SIG-M5 treated with dmso at 0.1 percent for 504 hours (cell line): ENCODE results near the gene S100A8.
A peak's percentile ranks its signal among the peaks of the same experiment; 100 is the strongest.

Source experiments
- DNase-seq: peaks from one replicate; lab custom pipeline; 2025; ENCODE audit not compliant: unreplicated experiment; lab: John Stamatoyannopoulos, UW

The S100A8 gene

DNA sequence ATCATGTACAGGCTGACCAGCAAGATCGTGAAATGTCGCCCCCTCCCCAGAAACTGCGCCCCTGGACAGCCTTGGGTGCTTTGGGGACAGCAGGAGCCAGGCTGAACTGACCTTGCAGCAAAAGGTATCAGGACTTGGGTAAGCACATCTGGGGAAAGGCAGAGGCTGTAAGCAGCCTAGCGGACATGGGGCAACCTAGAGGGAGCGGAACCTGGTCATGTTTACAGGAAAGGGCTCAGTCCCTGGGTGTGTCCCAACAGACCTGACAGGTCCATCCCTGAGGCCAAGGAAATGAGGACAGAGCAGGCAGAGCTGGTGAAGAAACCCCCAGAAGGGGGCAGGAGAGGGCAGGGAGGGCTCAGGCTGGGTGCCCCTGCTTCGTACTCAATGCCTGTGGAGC, 3.1 kb upstream of the S100A8 start:
- no peak for DNase-seq

DNA sequence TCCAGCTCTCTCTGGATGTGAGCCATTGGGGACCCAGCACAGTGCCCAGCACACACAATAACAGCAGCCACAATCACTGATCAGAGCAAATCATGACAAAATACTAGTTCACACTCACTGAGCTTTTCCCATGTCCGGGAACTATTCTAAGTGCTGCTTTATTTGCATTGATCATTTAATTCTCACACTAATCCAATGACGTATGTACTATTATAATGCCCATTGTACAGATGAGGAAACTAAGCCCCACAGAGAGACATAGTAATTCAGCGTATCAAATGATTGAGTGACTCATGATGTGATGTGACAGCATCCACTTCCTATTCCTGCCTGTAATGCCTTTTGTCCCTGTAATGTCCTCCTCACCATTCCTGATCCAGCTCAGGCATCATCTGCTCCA, 1.9 kb upstream of the S100A8 start:
- DNase-seq: no peak

DNA sequence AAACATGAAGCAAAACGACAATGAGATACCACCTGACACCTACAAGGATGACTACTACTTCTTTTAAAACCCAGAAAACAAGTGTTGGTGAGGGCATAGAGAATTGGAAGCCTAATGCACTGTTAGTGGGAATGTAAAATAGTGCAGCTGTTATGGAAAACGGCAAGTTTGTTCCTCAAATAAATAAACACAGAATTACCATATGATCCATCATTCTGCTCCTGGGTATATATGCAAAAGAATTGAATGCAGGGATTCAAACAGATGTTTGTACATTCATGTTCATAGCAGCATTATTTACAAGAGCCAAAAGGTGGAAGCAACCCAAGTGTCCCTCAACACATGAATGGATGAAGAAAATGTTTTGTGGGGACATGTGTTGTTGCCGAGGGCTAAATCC, 1.4 kb upstream of the S100A8 start:
- no peak for DNase-seq

DNA sequence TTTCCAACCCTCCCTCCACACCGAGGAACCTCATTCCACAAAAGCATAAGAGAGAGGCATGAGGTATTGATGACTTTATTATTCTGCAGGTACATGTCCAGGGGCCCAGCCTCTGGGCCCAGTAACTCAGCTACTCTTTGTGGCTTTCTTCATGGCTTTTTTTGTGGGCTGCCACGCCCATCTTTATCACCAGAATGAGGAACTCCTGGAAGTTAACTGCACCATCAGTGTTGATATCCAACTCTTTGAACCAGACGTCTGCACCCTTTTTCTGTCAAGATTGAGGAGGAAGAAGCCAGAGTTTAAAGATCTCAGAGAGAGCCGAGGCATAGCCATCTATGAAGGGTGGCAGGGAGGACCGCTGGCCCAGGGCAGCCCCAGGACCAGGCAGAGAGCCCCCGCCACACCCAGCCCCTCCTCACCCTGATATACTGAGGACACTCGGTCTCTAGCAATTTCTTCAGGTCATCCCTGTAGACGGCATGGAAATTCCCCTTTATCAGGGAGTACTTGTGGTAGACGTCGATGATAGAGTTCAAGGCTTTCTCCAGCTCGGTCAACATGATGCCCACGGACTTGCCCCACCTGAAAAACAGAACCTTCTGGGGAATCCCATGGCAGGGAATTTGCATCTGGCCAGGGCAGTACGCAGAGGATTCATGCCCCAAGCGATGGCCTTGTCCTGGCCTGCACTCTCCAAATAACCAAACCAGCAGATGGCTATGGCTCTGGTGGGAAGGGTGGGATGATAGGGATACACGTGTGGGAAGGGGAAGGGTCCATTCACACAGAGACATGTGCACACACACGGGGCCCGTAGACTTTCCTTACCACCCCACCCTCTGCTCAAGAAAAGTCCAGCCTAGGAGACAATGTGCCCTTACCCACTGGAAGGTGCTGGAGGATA, 647 bp downstream of the S100A8 start:
- peak; percentile 82 for DNase-seq

DNA sequence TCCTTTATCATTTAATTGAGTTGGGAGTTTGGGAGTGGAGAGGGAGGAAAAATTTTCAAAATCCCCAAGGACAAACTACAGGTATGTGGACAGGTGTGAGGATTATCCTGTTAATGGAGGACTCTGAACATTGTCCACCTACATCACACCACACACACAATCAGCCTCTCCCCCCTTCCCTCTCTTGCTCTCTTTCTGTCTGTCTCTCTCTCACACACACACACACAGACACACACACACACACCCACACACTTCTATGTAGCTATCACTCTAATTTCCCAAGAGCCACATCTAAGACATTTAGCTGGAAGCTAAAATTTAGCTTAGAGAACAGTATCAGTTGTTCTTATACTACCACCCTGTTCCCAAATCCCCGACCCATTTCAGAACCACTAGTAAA, 1.5 kb downstream of the S100A8 start:
- no peak for DNase-seq

DNA sequence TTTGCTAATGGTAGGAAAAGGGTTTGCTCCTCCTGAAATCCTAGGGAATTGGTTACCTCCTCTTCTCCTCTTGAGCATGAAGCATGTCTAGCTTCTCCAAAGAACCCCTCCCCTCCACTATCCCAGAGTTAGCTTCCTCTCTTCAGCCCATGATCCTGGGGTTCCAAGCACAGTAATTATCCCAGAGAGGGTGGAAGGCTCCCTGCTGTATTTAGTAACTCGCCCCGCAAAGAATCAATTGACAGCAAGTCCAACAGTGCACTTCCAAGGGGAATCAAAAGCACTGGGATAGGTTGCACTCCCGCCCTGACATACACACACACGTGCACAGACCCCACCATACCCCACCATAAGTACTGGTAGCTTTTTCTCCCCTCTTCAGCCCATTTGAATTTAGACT, 3.1 kb downstream of the S100A8 start:
- no peak for DNase-seq

DNA sequence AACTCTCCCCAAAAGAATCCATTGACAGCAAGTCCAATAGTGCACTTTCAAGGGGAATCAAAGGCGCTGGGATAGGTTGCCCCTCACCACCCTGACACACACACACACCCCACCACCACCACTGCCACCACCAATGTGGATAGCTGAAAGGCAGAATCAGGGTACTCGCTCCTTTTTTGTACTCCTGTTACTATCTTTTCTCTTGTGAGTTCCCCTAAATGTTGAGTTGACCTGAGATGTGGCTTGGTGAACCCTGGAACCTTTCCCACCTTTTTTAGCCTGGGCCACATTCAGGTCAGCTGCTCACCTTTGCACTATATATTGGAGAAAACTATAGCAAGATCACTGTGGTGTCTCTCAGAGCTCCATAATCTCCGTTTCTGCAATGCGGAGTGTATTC, 3.9 kb downstream of the S100A8 start:
- DNase-seq: no peak

DNA sequence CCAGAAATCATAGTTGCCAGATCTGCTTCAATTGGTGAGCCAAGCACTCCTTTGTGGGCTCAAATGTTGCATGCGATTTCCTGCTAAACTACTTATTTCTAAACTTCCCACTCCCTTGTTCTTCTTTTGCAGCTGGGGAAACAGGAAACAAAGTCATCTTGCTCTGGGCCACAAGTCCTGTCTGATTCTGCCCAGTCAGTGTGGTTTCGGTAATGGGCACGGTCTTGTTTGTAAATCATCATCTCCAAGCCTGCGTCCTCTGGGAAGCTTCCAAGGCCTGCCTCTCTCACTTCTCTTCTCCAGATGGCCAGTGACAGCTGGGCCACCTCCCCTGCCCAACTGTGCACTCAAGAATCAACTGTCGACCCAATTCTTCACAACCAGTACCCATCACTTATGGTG, 4.4 kb downstream of the S100A8 start:
- peak; percentile 99 for DNase-seq

DNA sequence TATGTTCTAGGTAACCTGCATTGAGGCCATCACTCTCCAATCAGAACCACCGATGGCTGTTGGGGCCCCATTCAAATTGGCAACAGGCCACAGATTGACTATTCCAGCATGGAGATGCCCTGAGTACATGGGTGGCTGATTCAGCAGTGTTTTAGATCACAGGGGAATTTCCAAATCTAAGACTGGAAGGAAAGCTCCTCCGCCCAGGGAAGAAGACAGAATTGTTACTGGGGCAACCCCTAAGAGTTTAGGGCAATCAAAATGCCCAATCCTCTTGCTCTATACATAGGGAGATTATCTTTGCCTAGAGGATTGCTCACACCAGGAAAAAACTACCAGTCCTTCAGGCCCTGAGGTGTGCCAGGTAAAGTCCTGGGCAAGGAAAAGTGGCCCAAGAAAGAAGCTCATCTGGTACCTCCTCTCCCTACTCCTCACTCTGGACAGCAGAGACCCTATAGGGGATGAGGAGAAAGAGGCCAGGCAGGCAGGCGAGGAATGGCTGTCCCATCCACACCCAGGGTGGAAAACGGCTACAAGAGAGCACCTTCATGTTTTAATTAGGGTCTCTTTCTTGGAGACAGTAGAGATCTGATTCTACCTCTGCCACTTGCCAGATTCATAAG, 5.8 kb downstream of the S100A8 start:
- no peak for DNase-seq

DNA sequence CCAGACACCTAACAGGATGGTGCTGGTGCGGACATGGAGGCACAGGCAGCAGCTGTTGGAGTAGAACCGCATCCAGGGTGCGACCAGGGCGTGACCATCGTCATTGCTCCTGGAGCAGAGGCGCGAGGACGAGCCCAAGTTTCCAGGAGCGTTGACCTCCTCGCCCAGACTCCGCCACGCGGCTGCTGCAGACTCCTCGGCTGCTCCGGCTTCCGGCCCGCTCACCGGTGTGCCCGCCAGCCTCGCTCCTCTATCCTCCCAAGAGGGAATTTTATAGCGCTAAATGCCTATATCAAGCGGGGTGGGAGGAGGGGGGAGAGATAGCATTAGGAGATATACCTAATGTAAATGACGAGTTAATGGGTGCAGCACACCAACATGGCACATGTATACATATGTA, 10.2 kb downstream of the S100A8 start:
- no peak for DNase-seq

DNA sequence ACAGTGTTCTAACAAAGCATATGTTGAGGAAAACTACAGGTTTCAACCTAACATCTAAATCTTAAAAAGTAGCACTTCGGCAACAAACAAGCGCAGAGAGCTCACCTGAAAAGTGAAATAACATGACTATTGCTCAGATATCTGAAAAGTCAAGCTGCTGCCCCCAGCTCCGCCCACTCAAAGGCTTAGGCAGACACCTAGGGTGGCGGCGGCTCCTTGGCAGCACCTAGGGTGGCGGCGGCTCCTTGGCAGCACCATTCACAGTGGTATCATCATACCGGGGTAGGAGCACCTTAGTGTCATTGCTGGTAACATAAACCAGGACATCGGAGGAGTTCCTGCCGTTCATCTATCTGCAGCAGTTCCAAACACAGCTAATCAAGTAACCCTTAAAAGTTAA, 11.3 kb downstream of the S100A8 start:
- DNase-seq: no peak

DNA sequence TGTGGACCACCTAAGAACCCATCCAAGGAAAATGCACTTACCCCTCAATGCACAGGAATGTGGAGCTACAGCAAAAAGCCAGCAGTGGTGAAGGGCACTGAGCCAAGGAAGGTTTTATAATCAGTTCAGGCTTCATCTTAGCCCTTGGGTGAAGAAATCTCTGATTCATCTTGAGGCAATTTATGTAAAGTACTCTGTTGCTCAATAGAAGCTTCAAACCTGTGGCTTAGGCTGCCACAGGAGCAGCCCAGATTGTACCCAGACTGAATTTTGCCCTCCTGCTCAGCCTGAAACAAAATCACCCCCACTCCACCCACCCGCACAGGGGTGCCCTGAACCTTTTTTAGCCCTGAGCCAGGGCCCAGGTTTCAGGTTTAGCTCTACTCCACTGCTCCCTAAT, 15.4 kb downstream of the S100A8 start, which contains the start of gene S100A12:
TSS of gene S100A12 (minus strand) at position 111 of the 400 bp plus-strand sequence. CDS start 1,029 bp downstream, outside the sequence.
- DNase-seq: peak; percentile 96

DNA sequence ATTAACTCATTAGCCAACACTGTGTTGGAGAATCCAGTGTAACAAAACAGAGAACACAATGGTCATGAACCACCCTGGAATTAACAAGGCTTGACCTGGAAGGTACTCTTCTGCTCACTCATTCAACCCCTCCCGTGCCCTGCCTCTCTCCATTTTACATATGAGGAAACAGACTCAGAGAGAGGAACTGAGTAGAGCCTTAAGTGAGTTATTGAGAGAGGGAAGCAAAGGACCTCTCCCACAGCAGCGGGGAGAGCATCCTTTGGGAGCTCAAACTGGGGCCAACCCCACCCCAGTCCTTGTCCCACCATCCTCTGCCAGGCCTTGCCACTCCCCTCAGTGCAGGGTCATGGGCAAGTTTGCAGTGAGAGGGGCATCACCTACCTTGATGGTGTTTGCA, 16.8 kb downstream of the S100A8 start:
- peak; percentile 46 for DNase-seq

DNA sequence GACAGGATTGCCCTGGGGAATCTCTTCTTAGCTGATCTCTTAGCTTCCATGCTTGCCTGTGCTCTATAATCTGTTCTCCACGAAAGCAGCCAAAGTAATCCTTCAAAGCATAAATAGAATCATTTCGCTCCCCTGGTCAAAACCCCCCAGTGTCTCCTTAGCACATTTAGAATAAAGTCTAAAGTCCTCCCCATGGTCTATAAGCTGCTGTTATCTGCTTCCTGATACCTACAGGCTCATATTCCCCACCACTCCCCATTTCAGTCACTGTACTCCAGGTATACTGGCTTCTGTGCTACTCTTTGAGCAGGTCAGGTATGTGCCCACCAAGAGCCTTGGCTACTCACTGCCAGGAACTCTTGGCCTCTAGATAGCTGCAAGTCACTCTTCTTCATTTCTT, 18.3 kb downstream of the S100A8 start:
- DNase-seq: no peak

DNA sequence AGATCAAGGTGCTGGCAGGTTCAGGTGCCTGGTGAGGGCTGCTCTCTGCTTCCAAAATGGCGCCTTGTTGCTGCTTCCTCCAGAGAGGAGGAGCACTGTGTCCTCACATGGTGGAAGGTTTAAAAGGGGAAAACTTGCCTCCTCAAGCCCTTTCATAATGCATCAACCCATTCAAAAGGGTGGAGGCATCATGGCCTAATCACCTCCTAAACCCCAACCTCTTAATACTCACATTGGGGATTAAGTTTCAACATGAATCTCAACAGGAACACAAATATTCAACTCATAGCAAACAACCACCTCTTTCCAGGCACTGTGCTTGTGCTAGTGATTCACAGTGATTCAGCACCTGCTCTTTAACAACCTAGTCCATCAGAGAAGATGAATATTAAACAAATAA, 19.6 kb downstream of the S100A8 start:
- DNase-seq: no peak

DNA sequence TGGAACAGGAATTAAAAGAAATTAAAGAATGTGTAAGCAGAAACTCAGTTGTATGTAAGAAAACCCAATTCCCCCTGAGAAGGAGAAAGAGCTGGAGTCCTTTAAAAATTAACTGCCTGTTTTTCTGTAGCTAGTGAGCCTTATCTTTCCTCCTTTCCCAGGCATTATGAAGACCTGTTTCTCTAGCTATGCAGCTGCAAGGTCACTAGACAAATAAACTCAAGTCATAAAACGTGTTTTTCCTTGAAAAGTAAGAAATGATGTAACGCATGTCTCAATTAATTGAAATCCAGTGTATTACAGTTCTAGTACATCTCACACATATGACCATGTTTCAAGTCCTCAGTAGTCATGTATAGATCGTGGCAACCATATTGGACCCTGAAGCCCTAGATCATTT, 20.7 kb downstream of the S100A8 start:
- DNase-seq: no peak

DNA sequence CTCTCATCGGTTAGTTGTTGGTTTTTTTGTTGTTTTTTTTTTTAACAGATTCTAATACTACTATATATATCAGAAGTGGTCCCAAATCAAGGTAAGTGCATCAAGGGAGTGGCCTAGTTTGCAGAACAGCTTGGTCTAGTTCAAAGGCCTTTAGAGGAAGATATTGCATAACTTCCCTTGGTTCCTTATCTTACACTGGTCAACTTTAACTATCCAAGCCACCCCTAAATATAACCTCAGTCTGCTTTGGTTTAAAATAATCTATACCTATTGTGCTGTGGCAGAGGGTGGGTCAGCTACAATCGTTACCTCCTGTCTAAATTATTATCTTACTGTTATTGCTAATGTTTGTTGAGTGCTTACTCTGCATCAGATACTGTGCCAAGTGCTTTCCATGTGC, 22.4 kb downstream of the S100A8 start:
- peak; percentile 54 for DNase-seq

DNA sequence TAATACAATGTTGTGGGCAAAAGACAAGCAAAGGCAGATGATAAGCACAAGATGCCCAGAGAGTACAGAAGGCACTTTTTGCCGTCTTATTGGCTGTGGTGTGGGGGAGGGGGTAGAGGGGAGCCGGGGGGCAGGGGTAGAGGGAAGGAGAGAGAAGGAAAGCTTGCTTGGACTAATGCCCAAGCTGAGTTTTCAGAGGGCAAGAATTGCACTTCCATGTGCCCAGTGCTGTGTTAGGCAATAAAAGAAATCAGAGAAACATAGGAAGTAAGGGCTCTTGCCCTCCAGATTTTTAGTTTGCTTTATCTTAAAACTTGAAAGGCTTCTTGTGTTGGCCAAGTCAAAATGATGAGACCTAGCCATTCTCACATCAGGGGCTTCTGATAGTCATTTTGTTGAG, 23.8 kb downstream of the S100A8 start:
- DNase-seq: no peak

DNA sequence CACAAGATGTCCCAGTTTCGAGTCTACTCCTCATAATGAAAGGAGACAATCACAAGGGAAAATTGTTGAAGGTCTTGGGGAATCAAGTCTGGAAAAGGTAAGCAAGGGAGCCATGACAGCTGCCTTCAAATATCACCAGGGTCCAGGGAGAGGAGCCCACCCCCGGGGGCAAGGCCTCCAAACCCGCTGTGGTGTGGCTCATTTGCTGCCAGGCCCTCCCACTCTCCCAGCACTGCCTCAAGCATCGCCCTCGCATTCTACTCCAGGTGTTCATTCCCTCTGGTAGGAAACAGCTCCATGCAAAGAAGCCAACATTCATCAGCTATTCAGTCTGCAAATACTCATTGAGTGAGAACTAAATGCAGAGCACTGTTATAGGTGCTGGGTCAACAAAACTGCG, 24.6 kb downstream of the S100A8 start:
- DNase-seq: no peak

DNA sequence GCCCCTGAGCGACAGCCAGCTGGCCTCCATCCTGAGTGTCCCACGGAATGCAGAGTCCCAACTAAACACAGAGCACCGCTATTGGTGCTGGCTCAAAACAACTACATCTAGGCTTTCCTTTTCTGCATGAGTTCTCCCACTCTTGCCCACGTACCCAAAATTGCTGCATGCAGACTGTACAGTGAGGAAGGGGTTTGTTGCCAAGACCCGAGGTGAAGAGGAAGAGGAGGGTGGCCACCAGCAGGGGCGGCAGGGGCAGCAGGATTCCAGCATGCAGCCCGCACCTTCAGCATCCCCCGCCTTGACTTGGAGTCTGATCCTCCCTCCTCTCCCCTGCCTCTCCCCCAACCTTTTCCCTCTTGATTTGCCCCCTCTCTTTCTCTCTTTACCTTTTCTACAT, 25.2 kb downstream of the S100A8 start:
- no peak for DNase-seq

DNA sequence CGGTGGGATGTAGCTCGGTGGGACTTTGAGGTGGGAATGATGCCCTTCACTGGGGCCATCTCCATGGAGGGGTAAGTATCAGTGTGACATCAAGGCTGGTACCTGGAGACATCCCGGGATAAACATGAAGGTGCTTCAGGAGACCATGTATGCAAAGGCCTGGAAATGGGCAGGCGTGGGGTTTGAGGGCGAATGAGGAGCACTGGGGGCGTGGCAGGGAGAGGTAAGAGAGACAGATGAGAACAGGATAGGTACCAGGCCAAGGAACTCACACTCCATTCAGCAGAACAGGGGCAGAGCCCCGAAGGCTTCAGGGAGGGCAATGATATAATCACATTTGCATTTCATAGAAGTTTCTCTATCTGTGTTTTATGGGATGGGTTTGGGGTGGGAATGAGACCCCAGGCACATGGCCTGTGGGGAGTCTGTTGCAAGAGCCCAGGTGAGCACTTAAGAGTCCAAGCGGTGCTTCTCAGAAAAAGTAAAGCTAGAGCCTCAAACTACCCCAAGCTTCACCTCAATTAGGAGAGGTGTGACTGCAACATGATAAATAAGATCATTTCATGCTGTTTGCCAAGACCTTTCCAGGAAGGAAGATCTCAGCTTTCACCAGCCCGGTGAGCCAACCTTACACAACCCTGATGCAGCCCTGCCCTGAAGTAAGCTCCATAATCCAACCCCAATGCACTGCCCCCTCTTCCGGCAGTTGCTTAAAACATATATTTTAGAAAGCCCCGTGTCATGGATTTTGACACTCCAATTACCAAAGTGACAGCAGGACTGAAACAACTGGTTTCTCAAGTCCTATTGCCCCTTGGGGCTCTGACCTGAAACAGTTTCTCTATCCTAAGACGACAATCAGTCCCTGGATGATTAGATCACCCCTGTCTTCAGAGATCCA, 25.9 kb downstream of the S100A8 start:
- peak; percentile 94 for DNase-seq

DNA sequence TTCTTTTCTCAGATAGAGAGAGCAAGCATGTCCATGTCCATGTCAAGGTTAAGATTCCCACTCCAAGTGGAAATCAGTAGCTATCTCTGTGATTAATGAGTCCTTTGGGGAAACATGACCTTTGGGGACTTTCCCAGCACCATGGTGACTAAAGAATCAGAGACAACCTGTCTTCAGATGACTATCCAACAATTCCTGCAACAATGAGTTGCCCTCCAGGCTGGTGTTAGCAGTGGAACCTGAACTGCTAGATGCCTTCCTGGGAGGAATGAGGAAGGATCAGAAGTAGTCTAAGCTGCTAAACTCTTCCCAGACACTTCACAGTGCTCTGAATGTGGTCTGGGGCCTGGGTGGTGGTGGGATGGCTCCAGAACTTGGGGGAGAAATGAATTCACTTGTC, 26.7 kb downstream of the S100A8 start:
- peak; percentile 34 for DNase-seq
